Nucleus accumbens (tissue), 56 donors: ENCODE measurements around the gene LCA5L.

ENCODE experiments used
- DNase-seq, 56 donors: peaks; one replicate each; lab custom pipeline; 2025; lab: John Stamatoyannopoulos, UW

LCA5L gene

GRCh38 chr21:39445321-39446269 is at the start of gene LCA5L:
LCA5L (minus strand) TSS chr21:39445778; CDS start chr21:39428493, 17,285 bp downstream.
- DNase-seq: peak; percentile 36 to 90 (median 80)

- no peak for DNase-seq
Observed at GRCh38 chr21:39489380-39489924, 43.9 kb upstream of the LCA5L start.

- DNase-seq: no peak
Observed at GRCh38 chr21:39484711-39485276, 39.2 kb upstream of the LCA5L start.

GRCh38 chr21:39483917-39484316 is 38.3 kb upstream of the LCA5L start:
- no peak for DNase-seq

- DNase-seq: no peak
Observed at GRCh38 chr21:39481886-39482285, 36.3 kb upstream of the LCA5L start.

- no peak for DNase-seq
Observed at GRCh38 chr21:39480271-39480670, 34.7 kb upstream of the LCA5L start.

GRCh38 chr21:39479814-39480182 is 34.2 kb upstream of the LCA5L start:
- no peak for DNase-seq

- DNase-seq: peak in 1 of 56 donors; percentile 3
Observed at GRCh38 chr21:39479164-39479813, 33.7 kb upstream of the LCA5L start.

GRCh38 chr21:39474611-39475010 is 29.0 kb upstream of the LCA5L start:
- no peak for DNase-seq

- no peak for DNase-seq
Observed at GRCh38 chr21:39472786-39473185, 27.2 kb upstream of the LCA5L start.

GRCh38 chr21:39471598-39471997 is 26.0 kb upstream of the LCA5L start:
- no peak for DNase-seq

GRCh38 chr21:39468559-39468958 is 23.0 kb upstream of the LCA5L start:
- DNase-seq: no peak

GRCh38 chr21:39467746-39468145 is 22.2 kb upstream of the LCA5L start:
- no peak for DNase-seq

GRCh38 chr21:39466584-39466983 is 21.0 kb upstream of the LCA5L start:
- DNase-seq: no peak

- DNase-seq: no peak
Observed at GRCh38 chr21:39463308-39463707, 17.7 kb upstream of the LCA5L start.

- no peak for DNase-seq
Observed at GRCh38 chr21:39461419-39461818, 15.8 kb upstream of the LCA5L start.

- DNase-seq: no peak
Observed at GRCh38 chr21:39456665-39457064, 11.1 kb upstream of the LCA5L start.

GRCh38 chr21:39454949-39455668 is 9.5 kb upstream of the LCA5L start:
- DNase-seq: no peak

- DNase-seq: no peak
Observed at GRCh38 chr21:39453571-39454179, 8.1 kb upstream of the LCA5L start.

- peak in 35 of 56 donors; percentile 3 to 68 (median 34) for DNase-seq
Observed at GRCh38 chr21:39452970-39453342, 7.4 kb upstream of the LCA5L start.
